OCI-LY1 (cell line): Measurements from ENCODE around the gene CRAT.

Experiments used
- H2AFZ ChIP-seq: fragments of 200-600 bp; sonication (generic), shearing (Covaris generic); 2 replicates; pipeline ENCODE4 v1.6.0; 2014; ENCODE audit warnings: antibody characterized with exemption, mild to moderate bottlenecking, low read length
- H3F3A ChIP-seq: fragments of 200-600 bp; sonication (generic), shearing (Covaris generic); 2 replicates; pipeline ENCODE4 v1.6.0; 2014; ENCODE audit warnings: mild to moderate bottlenecking, antibody characterized with exemption, low read length, moderate library complexity; ENCODE audit not compliant: insufficient read depth
- H3K27ac ChIP-seq: fragments of 200-600 bp; sonication (generic); 2 replicates; pipeline ENCODE4 v1.5.1; 2014; ENCODE audit warnings: low read length, mixed run types, mild to moderate bottlenecking, low read depth; ENCODE audit not compliant: poor library complexity, severe bottlenecking
- H3K27me3 ChIP-seq: fragments of 200-600 bp; sonication (generic); 2 replicates; pipeline ENCODE4 v1.6.0; 2014; ENCODE audit warnings: antibody characterized with exemption, mild to moderate bottlenecking, low read length, moderate library complexity; ENCODE audit not compliant: insufficient read depth
- H3K36me3 ChIP-seq: fragments of 200-600 bp; sonication (generic); 2 replicates; pipeline ENCODE4 v1.6.1; 2014; ENCODE audit warnings: mild to moderate bottlenecking, antibody characterized with exemption, low read length, moderate library complexity, mixed read lengths; ENCODE audit not compliant: insufficient read depth
- H3K4me1 ChIP-seq: fragments of 200-600 bp; sonication (generic); 2 replicates; pipeline ENCODE4 v1.5.1; 2014; ENCODE audit warnings: mild to moderate bottlenecking, low read length, moderate library complexity; ENCODE audit not compliant: insufficient read depth, severe bottlenecking
- H3K4me2 ChIP-seq: fragments of 200-600 bp; sonication (generic), shearing (Covaris generic); 2 replicates; pipeline ENCODE4 v1.6.1; 2014; ENCODE audit warnings: low read length
- H3K4me3 ChIP-seq: fragments of 200-600 bp; sonication (generic); 2 replicates; pipeline ENCODE4 v1.5.1; 2014; ENCODE audit warnings: low read length, low read depth, mild to moderate bottlenecking, mixed read lengths; ENCODE audit not compliant: poor library complexity, severe bottlenecking
- H3K79me2 ChIP-seq: fragments of 200-600 bp; shearing (Covaris generic); 2 replicates; pipeline ENCODE4 v1.6.1; 2016; ENCODE audit warnings: mixed run types, low read length, mixed read lengths; ENCODE audit not compliant: insufficient read depth
- H3K9ac ChIP-seq: fragments of 200-600 bp; sonication (generic), shearing (Covaris generic); 2 replicates; pipeline ENCODE4 v1.6.1; 2014; ENCODE audit warnings: mild to moderate bottlenecking, low read length, mixed read lengths
- H3K9me2 ChIP-seq: fragments of 200-600 bp; sonication (generic), shearing (Covaris generic); 2 replicates; pipeline ENCODE4 v1.6.1; 2014; ENCODE audit warnings: low read depth, mild to moderate bottlenecking, low read length, mixed read lengths
- H3K9me3 ChIP-seq: fragments of 200-600 bp; shearing (Covaris generic); 2 replicates; pipeline ENCODE4 v1.6.1; 2014; ENCODE audit warnings: low read length, mixed read lengths
- H4K20me1 ChIP-seq: fragments of 200-600 bp; sonication (generic), shearing (Covaris generic); 2 replicates; pipeline ENCODE4 v1.6.0; 2016; ENCODE audit warnings: mild to moderate bottlenecking, low read length; ENCODE audit not compliant: insufficient read depth
- CTCF ChIP-seq: fragments of 200-600 bp; sonication (generic), shearing (Covaris generic); IDR thresholded peaks from 2 replicates; pipeline ENCODE4 v1.5.1; 2017; ENCODE audit warnings: mild to moderate bottlenecking, antibody characterized with exemption, low read length, moderate library complexity, mixed read lengths
- EZH2 ChIP-seq: fragments of 200-600 bp; sonication (generic), shearing (Covaris generic); IDR thresholded peaks from 2 replicates; pipeline ENCODE4 v1.8.0; 2017; ENCODE audit warnings: borderline replicate concordance, mixed run types, mild to moderate bottlenecking, antibody characterized with exemption, low read length, moderate library complexity, mixed read lengths

CRAT gene

DNA sequence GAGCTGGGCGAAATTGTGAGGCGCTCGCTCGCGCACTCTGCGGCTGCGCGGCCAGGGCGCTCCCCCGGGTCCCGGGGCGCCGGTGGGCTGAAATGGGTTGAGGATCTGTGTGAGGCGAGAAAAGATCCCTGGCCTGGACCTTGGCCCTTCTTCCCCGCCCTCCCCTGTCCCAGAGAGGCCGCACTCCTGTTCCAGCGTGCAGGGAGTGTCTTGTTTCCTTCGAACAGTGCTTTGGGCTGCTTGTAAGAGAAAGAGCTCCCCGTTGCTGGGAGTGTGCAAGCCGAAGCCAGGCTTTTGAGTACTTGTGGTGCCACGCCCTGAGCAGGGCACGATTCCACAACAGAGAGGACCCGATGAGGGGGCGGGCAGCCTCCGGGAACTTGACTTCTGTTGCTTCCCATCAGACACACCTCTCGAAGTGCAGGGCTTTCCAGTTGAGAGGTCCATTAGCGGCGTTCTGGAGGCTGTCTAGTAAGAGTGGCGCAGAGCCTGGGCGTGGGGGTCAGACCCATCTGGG lies 29.1 kb downstream of the CRAT start:
- H3K4me3 ChIP-seq, result peak overlapping the region; percentile 76
- H4K20me1 ChIP-seq, result no peaks in the 10 kb centered on the region
- H3K79me2 ChIP-seq, result peaks cover 8% of the 10 kb centered on the region
- no peaks in the 10 kb centered on the region for H3K9me3 ChIP-seq
- peaks cover 17% of the 10 kb centered on the region for H3K36me3 ChIP-seq
- H2AFZ ChIP-seq, result no peak overlapping the region
- H3K27me3 ChIP-seq, result no peaks in the 10 kb centered on the region
- H3K27ac ChIP-seq, result no peak overlapping the region
- no peak for TF ChIP-seq EZH2
- no peak for TF ChIP-seq CTCF
- H3F3A ChIP-seq, result no peaks in the 10 kb centered on the region
- peak overlapping the region; percentile 75 for H3K4me2 ChIP-seq
- H3K4me1 ChIP-seq, result peaks cover 27% of the 10 kb centered on the region
- peak overlapping the region; percentile 83 for H3K9ac ChIP-seq
- no peaks in the 10 kb centered on the region for H3K9me2 ChIP-seq

GRCh38 chr9:129080601-129081387 lies 29.8 kb downstream of the CRAT start, which contains the start of gene DOLPP1:
Gene DOLPP1 (plus strand): TSS chr9:129081111. CDS start chr9:129081132, 21 bp downstream.
- Histone ChIP-seq H3K4me3 (peak within 1 kb of the TSS; percentile 76), H3K9ac (peak within 1 kb of the TSS; percentile 83), H3K79me2 (peaks cover 8% of the 10 kb centered on the region), H3F3A (no peaks in the 10 kb centered on the region), H3K9me3 (no peaks in the 10 kb centered on the region), H4K20me1 (no peaks in the 10 kb centered on the region), H3K27ac (no peak within 1 kb of the TSS), H3K36me3 (peaks cover 10% of the 10 kb centered on the region), H3K27me3 (no peaks in the 10 kb centered on the region), H3K4me1 (peaks cover 27% of the 10 kb centered on the region), H2AFZ (no peak within 1 kb of the TSS), H3K4me2 (peak within 1 kb of the TSS; percentile 96), H3K9me2 (no peaks in the 10 kb centered on the region)
- TF ChIP-seq EZH2, result no peak
- TF ChIP-seq CTCF, result no peak

DNA sequence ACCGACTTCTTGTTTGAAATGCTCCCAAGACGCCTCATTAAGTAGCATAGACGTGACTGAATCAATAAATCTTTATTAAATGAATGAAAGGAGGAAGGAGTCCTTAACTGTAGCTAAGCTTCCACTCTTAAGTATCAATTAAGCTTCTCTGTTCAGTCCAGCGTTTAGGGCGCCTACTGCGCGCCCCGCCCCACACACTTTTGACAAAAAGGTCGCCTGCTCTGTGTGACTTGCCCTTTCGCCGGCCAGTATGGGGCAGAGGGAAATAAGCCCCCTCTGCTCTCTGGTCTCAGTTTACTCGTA lies 30.3 kb downstream of the CRAT start:
- TF ChIP-seq CTCF (no peak), EZH2 (no peak)
- Histone ChIP-seq H3F3A (no peaks in the 10 kb centered on the region), H3K36me3 (peaks cover 5% of the 10 kb centered on the region), H3K79me2 (peaks cover 8% of the 10 kb centered on the region), H3K27me3 (no peaks in the 10 kb centered on the region), H3K4me1 (peaks cover 27% of the 10 kb centered on the region), H3K27ac (no peak overlapping the region), H3K4me3 (peak overlapping the region; percentile 76), H3K9me2 (no peaks in the 10 kb centered on the region), H3K4me2 (peak overlapping the region; percentile 96), H2AFZ (no peak overlapping the region), H3K9ac (peak overlapping the region; percentile 73), H3K9me3 (no peaks in the 10 kb centered on the region), H4K20me1 (no peaks in the 10 kb centered on the region)
